B cell (primary cell): ENCODE measurements around the gene CDKN1B. TPM values are rescaled to one million over a fixed set of nuclear protein-coding genes. Genes with fewer than 3 reads are reported as not detected.

Experiments used
- ATAC-seq: fragments of 200-7000 bp; cut with Tn5 transposase; one replicate; pipeline ENCODE4 v1.10.0; 2021; ENCODE audit warnings: low read depth, mild to moderate bottlenecking, moderate number of reproducible peaks, moderate library complexity
- CTCF ChIA-PET: fragments of 350-600 bp; sonication (Branson Sonifier 250); formaldehyde crosslinking; loops from one replicate; lab custom pipeline; 2021; ENCODE audit warnings: antibody characterized with exemption, inconsistent platforms; lab: Charles Lee
- POLR2A ChIA-PET: fragments of 350-600 bp; sonication (Branson Sonifier 250); formaldehyde crosslinking; loops from one replicate; lab custom pipeline; 2021; ENCODE audit warnings: antibody characterized with exemption; lab: Charles Lee
- DNase-seq: peaks from one replicate; pipeline ENCODE4 v3.0.0; 2013
- H2AFZ ChIP-seq: 2 replicates; pipeline ENCODE4 v1.6.1; 2012; ENCODE audit warnings: mild to moderate bottlenecking, low read depth, low read length; ENCODE audit not compliant: insufficient read depth, poor library complexity, severe bottlenecking
- H3K27ac ChIP-seq, 2 donors: 1 replicate in 1 of 2; 2 replicates in 1 of 2; pipeline ENCODE4 v1.5.1; 2012 to 2013; ENCODE audit warnings: low read length in 2 of 2, mild to moderate bottlenecking in 2 of 2, moderate library complexity in 1 of 2
- H3K27me3 ChIP-seq, 4 experiments: fragments of 200-600 bp in 1 of 4; sonication (generic) in 1 of 4; replicated peaks in 1 of 4; 1 replicate in 2 of 4; 2 replicates in 2 of 4; pipeline versions ENCODE4 v1.6.1 to v1.7.0; 2013 to 2016; ENCODE audit warnings: low read length in 3 of 4, mild to moderate bottlenecking in 2 of 4, mixed read lengths in 1 of 4, moderate library complexity in 1 of 4; ENCODE audit not compliant: insufficient read depth in 4 of 4, control insufficient read depth in 3 of 4; ENCODE audit errors: control extremely low read depth in 1 of 4
- H3K36me3 ChIP-seq, 2 experiments: replicated peaks in 1 of 2; 1 replicate in 1 of 2; 2 replicates in 1 of 2; pipeline versions ENCODE4 v1.6.1 to v1.7.1; 2013; ENCODE audit warnings: low read length in 1 of 2; ENCODE audit not compliant: insufficient read depth in 2 of 2, control insufficient read depth in 1 of 2; ENCODE audit errors: control extremely low read depth in 1 of 2, extremely low read depth in 1 of 2
- H3K4me1 ChIP-seq, 2 donors: fragments of 200-600 bp in 1 of 2; sonication (generic) in 1 of 2; 1 replicate in 1 of 2; 2 replicates in 1 of 2; pipeline versions ENCODE4 v1.5.1 to v1.6.1; 2013 to 2017; ENCODE audit warnings: low read length in 2 of 2; ENCODE audit not compliant: control insufficient read depth in 2 of 2, insufficient read depth in 2 of 2
- H3K4me2 ChIP-seq: replicated peaks from 2 replicates; pipeline ENCODE3; 2012; ENCODE audit warnings: mild to moderate bottlenecking, low read depth, low read length; ENCODE audit not compliant: poor library complexity, severe bottlenecking
- H3K4me3 ChIP-seq, 5 experiments: fragments of 200-600 bp in 1 of 5; sonication (generic) in 1 of 5; 1 replicate in 3 of 5; 2 replicates in 2 of 5; pipeline versions ENCODE4 v1.5.1 to v1.7.0; 2011 to 2016; ENCODE audit warnings: low read length in 4 of 5, mild to moderate bottlenecking in 4 of 5, low read depth in 2 of 5, control low read depth in 1 of 5, moderate library complexity in 1 of 5; ENCODE audit not compliant: insufficient read depth in 1 of 5; ENCODE audit errors: control extremely low read depth in 1 of 5, extremely low read depth in 1 of 5
- H3K79me2 ChIP-seq: fragments of 200-600 bp; sonication (generic); one replicate; pipeline ENCODE4 v1.6.0; 2016; ENCODE audit warnings: low read length; ENCODE audit not compliant: control insufficient read depth, insufficient read depth
- H3K9ac ChIP-seq: fragments of 200-600 bp; sonication (generic); 2 replicates; pipeline ENCODE4 v1.6.1; 2017; ENCODE audit warnings: mild to moderate bottlenecking, low read length, moderate library complexity
- H3K9me3 ChIP-seq, 3 donors: one replicate each; pipeline versions ENCODE4 v1.6.1 to v1.7.1; 2013; ENCODE audit warnings: low read length in 2 of 3; ENCODE audit not compliant: control insufficient read depth in 2 of 3, insufficient read depth in 1 of 3; ENCODE audit errors: control extremely low read depth in 1 of 3
- H4K20me1 ChIP-seq: 2 replicates; pipeline ENCODE4 v1.6.0; 2012; ENCODE audit warnings: mild to moderate bottlenecking, low read length; ENCODE audit not compliant: insufficient read depth, control insufficient read depth, poor library complexity, severe bottlenecking
- H3K27ac Mint-ChIP-seq: one replicate; pipeline ENCODE4 v1.8.0; 2021; ENCODE audit warnings: mixed read lengths
- H3K27me3 Mint-ChIP-seq: one replicate; pipeline ENCODE4 v1.8.0; 2021; ENCODE audit warnings: mixed read lengths
- H3K4me1 Mint-ChIP-seq: one replicate; pipeline ENCODE4 v1.8.0; 2021; ENCODE audit warnings: mixed read lengths
- H3K4me3 Mint-ChIP-seq: one replicate; pipeline ENCODE4 v1.8.0; 2021; ENCODE audit warnings: mixed read lengths
- H3K9me3 Mint-ChIP-seq: one replicate; pipeline ENCODE4 v1.8.0; 2022; ENCODE audit warnings: mixed read lengths; ENCODE audit not compliant: insufficient read depth
- CTCF ChIP-seq: fragments of 200-600 bp; IDR thresholded peaks from one replicate; pipeline ENCODE4 v1.8.0; 2022; ENCODE audit warnings: antibody characterized with exemption, mild to moderate bottlenecking
- EZH2 ChIP-seq: IDR thresholded peaks from 2 replicates; pipeline ENCODE4 v1.6.1; 2012; ENCODE audit warnings: borderline replicate concordance, low read depth, mild to moderate bottlenecking, moderate library complexity, low read length; ENCODE audit not compliant: insufficient read depth, poor library complexity, severe bottlenecking
- WGBS: methylation state at CpG from one replicate; pipeline ENCODE4 v1.1.5; 2013; ENCODE audit warnings: missing lambda C conversion rate; ENCODE audit not compliant: insufficient coverage; 5-methylcytosine and 5-hydroxymethylcytosine counted together
- intact Hi-C: fragments of 100-400 bp; cut with micrococcal nuclease; formaldehyde crosslinking; loops from one replicate; pipeline ENCODE4 v1.10.0; 2022
- polyA plus RNA-seq: library from polyadenylated mRNA; depleted of rRNA; stranded (reverse); fragments of >200 nt; gene quantifications from 2 replicates; pipeline ENCODE4 v1.2.3, GENCODE V29; 2012
- total RNA-seq, 2 donors: library from RNA; stranded (reverse); fragments of 120-200 nt in 1 of 2; gene quantifications; 1 replicate in 1 of 2; 2 replicates in 1 of 2; pipeline versions ENCODE4 v1.2.3 to v1.2.4, GENCODE V29; 2013 to 2022

The CDKN1B gene
- total and polyA plus RNA-seq, 2 donors (not counting 1 experiment from before 2014, with no cell fraction given) = 77.4 to 149 TPM

GRCh38 chr12:12669020-12669419 lies 48.1 kb upstream of the CDKN1B start:
- Histone ChIP-seq H3K4me2 (no peak overlapping the region), H3K4me3 (no peak overlapping the region), H2AFZ (no peak overlapping the region), H3K27ac (no peak overlapping the region), H3K27me3 (no peaks in the 10 kb centered on the region), H3K36me3 (no peaks in the 10 kb centered on the region), H3K9ac (no peak overlapping the region), H3K79me2 (no peaks in the 10 kb centered on the region), H3K4me1 (no peaks in the 10 kb centered on the region), H4K20me1 (no peaks in the 10 kb centered on the region), H3K9me3 (no peaks in the 10 kb centered on the region)
- intact Hi-C loops = no loop called here
- Mint-ChIP-seq H3K9me3 (no peaks in the 10 kb centered on the region), H3K27me3 (no peaks in the 10 kb centered on the region), H3K4me1 (no peaks in the 10 kb centered on the region), H3K27ac (no peak overlapping the region), H3K4me3 (no peak overlapping the region)
- no peak for ATAC-seq
- TF ChIP-seq EZH2 = no peak
- no peak for TF ChIP-seq CTCF
- no CpG with 5 or more reads among the region's 2 CpGs for WGBS
- no peak for DNase-seq
- ChIA-PET POLR2A (no interaction called here), CTCF (interaction anchor here (1.1 kb wide), 1 partner anchor 13 kb away, joined by 3 read pairs; no protein-coding TSS in a partner anchor)

GRCh38 chr12:12671850-12672660 lies 45.1 kb upstream of the CDKN1B start:
- no peaks in the 10 kb centered on the region for H3K36me3 ChIP-seq
- H3K27me3 Mint-ChIP-seq = no peaks in the 10 kb centered on the region
- no peaks in the 10 kb centered on the region for H3K4me1 ChIP-seq
- no peaks in the 10 kb centered on the region for H3K9me3 Mint-ChIP-seq
- H3K27ac ChIP-seq = no peak overlapping the region
- no peak overlapping the region for H3K27ac Mint-ChIP-seq
- CTCF ChIA-PET = no interaction called here
- intact Hi-C loops = no loop called here
- H4K20me1 ChIP-seq = no peaks in the 10 kb centered on the region
- ATAC-seq (no peak), DNase-seq (no peak)
- POLR2A ChIA-PET = no interaction called here
- no peaks in the 10 kb centered on the region for H3K27me3 ChIP-seq
- H3K9me3 ChIP-seq = no peaks in the 10 kb centered on the region
- no peak overlapping the region for H3K9ac ChIP-seq
- H3K4me3 ChIP-seq = no peak overlapping the region
- 72% methylated on average over 4 of the region's 8 CpGs for WGBS
- no peak overlapping the region for H2AFZ ChIP-seq
- no peak overlapping the region for H3K4me2 ChIP-seq
- H3K4me3 Mint-ChIP-seq = no peak overlapping the region
- H3K79me2 ChIP-seq = no peaks in the 10 kb centered on the region
- H3K4me1 Mint-ChIP-seq = no peaks in the 10 kb centered on the region
- TF ChIP-seq EZH2 (no peak), CTCF (no peak)
